Stimulated activated CD8-positive, alpha-beta memory T cell treated with anti-CD3 and anti-CD28 coated beads, Interleukin-7, amount 100 ng/mL, for 1 hour (primary cell): ENCODE measurements around the gene PROZ.

Source experiments
- DNase-seq, 2 donors: peaks; one replicate each; pipeline ENCODE4 v3.0.0-alpha.2; 2020; ENCODE audit warnings: low read depth in 2 of 2

The PROZ gene

DNA sequence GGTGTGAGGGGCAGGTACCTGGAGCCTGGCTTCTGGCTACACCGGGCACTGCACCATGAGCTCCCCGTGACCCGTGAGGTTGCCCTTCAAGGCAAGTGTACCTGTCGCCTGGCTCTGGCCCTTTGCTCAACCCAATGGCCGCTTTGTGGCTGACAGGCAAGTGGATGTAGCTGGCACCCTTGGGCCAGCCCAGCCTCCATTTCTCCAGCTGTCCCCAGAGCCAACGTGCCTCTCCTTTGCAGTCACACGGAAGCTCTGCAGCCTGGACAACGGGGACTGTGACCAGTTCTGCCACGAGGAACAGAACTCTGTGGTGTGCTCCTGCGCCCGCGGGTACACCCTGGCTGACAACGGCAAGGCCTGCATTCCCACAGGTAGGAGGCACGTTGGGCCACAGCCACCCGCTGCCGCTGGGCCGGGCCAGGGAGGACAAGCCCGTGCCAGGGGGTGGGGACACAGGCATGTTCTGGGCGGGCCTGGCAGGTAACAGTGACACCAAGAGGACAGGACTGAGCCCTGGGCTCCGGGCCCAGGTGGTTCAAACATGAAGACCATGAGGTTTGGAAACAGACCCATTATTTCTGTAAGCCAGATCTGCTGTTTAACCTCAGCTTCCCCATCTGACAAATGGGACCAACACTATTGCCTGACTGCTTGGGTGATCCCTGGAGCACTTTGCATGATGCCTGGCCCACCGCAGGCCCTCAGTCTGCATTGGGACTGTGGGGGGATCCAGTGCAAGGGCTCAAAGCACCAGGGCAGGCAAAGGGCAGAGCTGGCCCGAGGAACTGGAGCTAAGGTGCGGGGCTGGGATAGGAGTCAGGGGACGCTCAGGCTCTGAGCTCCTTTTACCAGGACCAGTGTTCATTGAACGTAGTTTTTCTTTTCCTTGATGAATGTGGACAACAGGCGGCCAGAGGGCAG, 17.5 kb upstream of the PROZ start:
- no peak for DNase-seq

DNA sequence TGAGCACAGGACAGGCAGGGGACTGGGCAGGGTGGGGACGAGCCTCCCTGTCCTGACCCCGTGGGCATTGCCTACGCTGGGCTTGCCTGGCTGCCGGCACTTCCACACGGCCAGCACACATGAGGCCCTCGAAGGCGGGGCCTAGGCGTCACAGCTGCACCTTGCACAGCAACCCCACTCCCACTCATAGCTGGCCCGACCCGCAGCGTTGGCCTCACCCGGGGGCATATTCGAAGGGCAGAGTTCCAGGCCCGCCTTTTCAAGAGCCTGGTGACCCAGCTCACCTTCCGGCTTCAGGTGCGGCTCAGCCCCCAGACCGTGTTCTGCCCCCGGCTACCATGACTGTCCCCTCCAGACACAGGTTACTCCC, 16.9 kb upstream of the PROZ start:
- no peak for DNase-seq

DNA sequence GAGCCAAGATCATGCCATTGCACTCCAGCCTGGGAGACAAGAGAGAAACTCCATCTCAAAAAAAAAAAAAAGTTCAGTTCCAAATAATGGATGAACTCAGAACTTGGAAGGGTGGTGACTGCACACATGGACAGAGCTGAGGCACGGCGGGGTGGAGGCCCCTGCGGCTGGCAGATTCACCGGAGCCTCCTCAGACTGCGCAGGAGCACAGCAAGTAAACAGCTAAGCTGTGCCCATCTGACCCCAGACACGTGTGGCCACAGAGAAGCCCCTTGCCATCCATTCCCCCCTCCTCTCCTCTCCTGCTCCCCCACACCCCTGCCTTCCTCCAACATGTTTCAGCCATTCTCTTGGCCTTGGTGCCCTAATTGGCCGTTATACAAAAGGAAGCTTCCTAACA, 15.6 kb upstream of the PROZ start:
- DNase-seq: no peak

DNA sequence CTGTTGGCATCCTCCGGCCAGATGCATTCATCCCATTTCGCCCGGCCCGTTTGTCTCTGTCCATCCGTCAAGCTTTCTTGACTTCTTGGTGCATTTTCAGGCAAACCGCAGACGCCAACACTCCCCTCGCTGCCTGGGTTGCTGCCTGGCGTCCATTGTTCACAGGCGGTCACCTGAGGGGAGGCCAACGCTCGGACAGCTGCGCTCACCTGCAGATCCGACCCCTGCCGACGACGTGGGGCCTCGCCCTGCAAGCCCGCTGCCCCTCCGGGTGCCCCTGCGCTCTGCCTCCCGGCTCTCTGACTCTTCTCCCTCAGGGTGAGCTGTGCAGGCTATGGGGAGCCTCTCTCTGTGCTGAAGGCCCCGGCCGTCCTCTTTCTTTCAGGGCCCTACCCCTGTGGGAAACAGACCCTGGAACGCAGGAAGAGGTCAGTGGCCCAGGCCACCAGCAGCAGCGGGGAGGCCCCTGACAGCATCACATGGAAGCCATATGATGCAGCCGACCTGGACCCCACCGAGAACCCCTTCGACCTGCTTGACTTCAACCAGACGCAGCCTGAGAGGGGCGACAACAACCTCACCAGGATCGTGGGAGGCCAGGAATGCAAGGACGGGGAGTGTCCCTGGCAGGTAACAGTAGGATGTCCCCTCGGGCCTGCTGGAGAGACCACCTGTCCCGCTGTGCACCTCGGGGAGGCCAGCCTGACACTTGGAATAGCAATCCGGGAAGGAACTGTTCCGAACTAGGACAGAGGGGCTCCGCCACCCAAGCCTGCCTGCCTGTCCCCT, 14.8 kb upstream of the PROZ start:
- DNase-seq: no peak

DNA sequence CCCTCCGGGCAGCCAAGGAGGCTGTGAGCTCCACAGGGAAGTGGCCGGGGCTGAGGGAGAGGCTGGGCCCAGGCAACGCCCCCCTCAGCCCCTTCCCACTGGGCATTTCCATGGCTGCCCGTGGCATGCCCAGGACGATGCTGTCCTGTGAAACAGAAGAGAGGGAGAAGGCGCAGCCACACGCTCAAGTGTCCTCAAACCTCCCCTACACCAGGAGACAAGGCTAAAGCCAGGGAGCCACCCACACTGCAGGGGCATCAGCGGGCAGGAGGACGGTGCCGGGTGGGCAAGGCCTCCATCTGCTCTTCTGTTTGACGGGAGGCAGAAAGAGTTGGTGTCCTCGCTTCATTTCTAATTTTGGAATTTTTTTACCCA, 14.2 kb upstream of the PROZ start:
- no peak for DNase-seq

DNA sequence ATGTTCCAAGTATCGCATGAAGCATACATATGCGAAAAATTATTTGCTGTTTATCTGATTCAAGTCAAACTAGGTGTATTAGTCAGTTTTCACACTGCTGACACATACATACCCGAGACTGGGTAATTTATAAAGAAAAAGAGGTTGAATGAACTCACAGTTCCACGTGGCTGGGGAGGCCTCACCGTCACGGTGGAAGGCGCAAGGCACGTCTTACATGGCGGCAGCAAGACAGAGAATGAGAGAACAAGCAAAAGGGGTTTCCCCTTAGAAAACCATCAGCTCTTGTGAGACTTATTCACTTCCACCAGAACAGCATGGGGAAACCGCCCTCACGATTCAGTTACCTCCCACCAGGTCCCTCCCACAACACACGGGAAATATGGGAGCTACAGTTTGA, 13.0 kb upstream of the PROZ start:
- no peak for DNase-seq

DNA sequence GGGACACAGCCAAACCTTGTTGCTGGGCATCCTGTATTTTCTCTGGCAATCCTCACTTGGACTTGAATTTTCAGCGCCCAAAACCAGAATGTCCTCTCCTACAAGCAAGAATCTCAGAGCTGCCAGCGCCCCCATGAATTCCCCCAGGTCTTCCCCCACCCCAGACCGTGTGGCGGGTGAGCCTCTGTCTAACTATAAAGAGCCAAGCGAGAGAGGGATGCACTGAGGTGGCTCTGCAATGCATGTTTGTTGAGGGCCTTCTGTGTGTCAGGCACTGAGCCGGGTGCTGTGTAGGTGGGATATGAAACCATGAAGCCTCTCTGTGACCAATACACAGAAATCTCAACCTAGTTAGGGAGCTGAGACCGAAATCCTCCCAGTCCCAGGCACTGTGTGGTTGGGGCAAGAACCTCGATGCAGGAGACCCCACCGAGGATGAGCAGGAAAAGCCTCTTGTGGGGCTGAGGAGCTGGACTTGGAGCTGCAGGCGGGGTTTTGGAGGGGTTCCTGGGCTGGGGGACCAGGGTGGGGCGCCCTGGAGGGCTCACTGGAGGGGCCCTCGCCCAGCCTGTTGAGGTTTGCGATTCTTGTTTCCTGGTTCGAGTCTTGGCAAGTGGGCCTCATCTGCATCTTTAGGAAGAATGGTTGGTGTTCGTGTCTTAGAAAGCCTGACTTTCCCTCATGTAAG, 12.4 kb upstream of the PROZ start:
- DNase-seq: no peak

DNA sequence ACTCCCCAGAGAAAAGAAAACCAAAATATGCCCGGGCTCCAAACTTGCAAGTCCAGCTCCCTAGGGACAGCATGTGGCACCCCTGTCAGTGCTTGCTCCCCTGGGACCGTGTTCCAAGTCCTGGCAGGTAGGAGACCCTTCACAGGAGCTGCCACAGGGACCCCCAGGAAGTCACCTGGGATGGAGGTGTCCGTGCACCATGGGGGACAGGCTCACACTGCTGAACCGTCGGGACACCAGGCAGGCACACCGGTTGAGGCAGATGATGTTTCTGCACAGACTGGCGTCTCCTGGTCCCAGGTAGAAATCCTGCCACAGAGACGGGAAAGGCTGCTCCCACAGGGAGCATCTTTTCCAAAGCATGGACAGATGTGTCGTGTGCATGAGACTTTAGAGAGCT, 11.7 kb upstream of the PROZ start:
- DNase-seq: no peak

DNA sequence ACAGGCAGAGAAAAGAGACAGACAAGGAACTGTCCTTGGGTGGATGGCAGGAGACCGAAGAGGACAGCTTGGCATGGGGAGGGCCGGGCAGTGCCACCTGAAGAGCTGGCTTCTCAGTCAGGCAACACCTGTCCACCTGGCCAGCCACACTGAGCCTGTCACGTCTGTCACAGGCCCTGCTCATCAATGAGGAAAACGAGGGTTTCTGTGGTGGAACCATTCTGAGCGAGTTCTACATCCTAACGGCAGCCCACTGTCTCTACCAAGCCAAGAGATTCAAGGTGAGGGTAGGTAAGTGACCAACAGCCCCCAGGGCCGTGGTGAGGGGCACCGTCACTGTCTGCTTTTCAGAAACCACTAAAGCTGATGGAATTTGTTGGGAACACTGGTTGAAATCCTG, 11.2 kb upstream of the PROZ start:
- DNase-seq: no peak

DNA sequence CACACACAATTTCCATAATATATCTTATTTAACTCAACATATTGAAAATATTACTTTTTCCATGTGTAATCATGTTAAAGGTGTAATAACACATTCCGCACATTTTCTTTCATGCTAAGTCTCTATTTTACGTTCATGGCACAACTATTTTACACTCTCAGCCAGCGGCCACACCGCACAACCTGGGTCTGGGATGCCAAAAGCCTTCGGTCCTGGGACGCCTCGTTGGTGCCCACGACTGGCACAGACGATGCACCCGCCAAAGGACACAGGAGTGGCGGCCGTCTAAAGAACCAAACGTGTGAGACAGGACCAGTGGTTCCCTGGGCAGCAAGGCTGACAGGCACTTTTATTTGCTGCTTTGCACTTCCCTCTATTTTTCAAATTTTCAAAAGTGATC, 10.0 kb upstream of the PROZ start:
- no peak for DNase-seq

DNA sequence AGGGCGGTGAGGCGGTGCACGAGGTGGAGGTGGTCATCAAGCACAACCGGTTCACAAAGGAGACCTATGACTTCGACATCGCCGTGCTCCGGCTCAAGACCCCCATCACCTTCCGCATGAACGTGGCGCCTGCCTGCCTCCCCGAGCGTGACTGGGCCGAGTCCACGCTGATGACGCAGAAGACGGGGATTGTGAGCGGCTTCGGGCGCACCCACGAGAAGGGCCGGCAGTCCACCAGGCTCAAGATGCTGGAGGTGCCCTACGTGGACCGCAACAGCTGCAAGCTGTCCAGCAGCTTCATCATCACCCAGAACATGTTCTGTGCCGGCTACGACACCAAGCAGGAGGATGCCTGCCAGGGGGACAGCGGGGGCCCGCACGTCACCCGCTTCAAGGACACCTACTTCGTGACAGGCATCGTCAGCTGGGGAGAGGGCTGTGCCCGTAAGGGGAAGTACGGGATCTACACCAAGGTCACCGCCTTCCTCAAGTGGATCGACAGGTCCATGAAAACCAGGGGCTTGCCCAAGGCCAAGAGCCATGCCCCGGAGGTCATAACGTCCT, 9.4 kb upstream of the PROZ start:
- DNase-seq: no peak

DNA sequence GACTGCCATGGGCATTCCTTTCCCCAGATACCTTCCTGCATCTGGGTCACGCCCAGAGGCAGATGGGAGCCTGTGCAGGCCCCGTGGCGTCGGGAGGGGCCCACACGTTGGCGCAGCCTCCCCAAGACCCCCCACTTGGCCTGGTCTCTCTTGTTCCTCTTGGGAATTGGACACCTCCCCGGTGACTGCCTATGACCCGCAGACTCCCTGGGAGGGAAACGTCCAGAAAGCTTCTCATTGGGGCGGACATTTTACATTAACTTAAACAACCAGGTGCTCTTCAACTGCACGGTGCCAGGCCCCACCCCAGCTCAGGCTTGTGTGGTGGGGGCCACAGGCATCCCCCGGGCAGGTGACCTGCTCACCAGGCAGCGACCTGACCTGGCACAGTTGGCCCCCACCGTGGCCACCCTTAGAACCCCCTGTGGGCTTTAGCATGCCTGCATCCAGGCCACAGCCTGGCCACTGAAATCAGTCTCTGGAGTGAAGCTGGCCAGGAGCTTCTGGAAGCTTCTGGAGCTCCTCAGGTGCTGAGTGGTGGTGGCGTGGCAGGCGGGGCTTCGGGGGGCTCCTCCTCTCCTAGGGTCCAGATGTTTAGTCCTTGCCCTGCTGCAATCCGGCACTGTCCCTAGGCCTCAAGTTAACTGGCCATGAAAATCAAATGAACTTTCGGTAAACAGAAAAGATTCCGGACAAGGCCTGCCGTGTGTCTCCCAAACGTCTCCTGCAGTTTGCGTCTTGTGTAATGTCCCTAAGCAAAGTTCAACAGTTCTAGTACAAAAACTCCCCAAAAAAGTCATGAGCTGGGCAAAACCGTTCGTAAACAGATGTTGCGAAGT, 8.5 kb upstream of the PROZ start:
- no peak for DNase-seq

DNA sequence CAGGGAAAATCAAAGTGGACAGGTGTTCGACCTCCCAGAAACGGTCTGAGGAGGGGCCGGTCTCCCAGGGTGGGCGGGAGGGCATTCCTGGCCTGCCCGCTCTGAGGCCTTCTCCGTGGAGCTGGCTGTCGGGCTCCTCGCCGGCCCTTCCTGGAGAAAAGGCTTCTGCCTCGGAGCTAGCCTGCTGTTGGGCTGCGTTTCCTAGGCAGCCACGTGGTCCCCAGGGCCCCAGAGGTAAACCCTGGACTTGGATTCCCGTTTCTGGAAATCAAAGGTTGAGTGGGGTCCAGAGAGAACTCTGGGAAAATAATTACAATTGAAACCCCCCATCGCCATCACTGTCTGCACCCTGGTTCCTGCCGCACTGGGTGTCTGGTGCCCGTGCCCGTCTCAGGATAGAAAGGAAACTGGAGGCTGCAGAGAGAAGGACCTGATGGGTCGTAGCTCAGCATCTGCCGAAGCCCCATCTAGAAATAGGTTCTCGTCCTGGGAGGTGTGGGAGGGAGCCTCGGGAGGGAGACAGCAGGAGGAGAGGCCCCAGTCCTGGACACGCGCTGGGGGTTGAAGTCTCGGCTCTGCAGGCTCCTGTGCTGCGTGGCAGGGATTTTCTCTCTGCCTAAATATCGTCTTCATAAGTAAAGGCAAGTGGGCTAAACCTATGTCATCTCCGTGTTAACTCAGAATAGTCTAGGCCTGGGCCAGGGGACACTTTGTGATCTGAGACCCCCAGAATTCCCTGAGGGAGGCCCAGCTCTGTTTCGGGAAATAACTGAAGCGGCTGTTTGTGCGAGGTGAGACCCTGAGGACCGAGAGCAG, 7.7 kb upstream of the PROZ start:
- no peak for DNase-seq

DNA sequence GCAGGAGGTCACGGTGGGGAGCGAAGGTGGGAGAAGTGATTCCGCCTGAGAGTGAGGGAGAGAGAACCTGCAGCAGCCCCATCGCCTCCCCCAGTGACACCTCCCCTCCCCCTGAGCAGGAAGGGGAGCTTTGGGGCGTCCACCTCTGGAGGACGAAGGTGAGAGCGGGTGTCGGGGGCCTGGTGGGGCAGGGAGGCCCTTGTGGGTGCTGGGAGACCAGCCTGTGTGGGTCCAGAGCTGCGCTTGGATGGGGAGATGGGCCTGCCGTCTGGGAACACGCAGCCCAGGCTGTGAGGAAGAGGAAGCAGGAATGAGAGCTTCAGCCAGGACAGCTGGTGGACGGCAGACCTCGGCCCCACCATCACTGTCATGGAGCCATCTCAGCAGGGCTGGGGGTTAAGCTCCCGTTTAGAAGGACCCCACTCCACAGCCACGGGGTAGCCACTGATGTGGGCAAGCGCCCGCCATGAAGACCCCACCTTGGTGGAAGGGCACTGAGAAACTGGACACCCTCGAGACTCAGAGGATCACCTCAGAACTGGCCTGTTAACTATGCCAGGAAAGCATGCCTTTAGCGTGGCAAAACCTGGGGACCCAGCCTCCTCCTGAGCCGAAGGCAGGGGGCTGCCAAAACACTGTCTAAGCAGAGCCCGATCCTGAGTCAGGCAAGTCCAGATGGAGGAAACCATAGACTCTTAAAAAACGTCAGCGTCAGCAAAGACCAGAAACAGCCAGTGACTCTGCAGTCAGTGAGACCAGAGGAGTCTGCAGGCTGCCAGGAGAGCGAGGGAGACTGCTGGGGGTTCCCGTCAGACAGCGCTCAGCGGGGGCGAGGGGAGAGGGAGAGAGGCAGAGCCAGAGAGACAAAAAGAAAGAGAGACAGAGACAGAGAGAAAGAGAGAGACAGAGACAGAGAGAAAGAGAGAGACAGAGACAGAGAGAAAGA, 6.4 kb upstream of the PROZ start:
- DNase-seq: no peak

DNA sequence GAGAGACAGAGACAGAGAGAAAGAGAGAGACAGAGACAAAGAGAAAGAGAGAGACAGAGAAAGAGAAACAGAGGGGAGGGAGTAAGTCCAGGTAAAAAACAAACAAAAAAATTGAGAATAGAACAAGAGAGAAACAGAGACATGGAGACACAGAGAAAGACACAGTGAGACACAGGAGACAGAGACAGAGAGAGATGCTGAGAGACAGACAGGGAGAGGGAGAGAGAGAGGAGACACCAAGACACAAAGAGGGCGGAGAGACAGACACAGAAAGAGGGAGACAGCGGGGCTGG, 5.8 kb upstream of the PROZ start:
- no peak for DNase-seq

DNA sequence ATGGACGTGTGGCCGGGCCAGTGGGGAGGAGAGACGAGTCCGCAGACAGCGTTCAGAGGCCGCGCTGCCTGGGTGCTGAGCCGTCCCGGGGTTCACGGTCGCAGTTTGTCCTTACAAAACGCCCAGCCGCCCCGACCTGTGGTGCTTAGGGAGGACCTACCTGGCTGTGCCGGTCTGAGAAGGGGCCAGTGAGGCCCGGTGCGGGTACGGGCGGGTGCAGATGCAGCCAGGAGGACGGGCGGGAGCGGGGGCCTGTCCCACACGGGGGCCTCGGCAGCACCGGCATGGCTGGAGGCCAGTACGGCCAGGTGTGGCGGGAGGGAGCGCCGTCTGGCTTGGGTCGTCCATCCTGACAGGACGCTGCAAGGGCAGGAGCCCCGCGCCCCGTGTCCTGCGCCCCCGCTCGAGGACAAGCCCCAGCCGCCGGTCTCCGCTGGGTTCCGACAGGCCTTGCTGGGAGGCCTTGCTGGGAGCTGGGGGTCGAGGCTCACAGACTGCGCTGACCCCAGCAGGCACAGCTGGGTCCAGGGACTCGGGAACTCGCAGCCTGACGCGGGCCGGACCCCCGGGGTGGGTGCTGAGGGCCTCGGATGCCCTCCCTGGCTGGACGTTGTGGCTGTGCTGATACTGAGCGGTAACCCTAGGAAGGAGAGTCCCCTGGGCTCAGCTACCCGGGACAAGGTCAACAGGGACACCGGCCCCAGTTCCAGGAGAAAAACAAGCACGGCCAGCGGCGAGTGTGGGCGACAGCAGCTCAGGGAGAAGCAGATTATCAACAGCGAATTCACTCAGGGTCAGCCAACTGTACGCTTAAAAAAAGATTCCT, 5.3 kb upstream of the PROZ start:
- no peak for DNase-seq

DNA sequence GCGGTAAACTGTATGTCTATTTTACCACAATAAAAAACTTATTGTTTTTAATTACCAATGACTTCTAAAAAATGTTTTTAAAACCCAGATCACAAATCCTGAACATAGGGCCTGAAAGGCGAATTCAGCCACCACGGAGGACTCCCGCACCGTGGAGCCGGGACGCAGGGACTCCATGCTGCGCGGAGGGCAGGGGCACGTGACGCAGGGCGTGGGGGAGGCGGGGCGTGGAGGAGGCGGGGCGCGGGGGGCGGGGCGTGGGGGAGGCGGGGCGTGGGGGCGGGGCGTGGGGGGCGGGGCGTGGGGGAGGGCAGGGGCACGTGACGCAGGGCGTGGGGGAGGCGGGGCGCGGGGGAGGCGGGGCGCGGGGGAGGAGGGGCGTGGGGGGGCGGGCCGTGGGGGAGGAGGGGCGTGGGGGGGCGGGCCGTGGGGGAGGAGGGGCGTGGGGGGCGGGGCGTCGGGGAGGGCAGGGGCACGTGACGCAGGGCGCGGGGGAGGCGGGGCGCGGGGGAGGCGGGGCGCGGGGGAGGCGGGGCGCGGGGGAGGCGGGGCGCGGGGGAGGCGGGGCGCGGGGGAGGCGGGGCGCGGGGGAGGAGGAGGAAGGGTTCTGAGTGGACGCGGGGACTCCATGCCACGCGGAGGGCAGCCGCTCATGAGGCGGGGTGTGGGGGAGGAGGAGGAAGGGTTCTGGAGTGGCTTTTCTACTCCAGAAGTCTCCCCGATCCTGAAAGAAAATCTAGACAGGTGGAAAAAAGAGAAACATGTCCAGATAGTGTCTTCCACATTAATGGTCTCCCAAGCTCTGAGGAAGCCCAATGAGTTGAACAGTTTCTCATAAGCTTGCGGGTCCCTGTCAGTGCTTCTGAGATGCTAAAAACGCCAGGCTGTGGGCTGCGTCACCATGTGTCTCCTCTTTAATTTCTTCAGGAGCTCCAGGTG, 4.4 kb upstream of the PROZ start:
- peak; percentile 32 to 57 for DNase-seq

DNA sequence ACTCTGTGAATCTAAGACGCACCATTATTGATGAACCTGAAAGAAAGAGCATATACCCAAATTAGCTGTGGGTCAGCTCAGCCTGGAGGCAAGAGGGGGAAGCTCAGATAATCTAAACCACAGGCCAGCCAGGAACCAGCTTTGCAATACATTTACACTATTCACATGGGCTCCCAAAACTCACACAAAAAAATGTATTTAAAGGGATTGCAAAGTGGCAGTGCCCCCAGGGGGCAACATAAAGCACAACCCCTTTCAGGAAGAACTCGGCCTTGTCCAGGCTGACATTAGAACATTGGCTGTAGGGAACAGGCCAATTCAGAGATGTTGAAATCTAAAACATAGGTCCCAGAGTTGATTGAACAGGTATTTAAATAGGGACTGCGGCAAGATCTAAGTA, 3.2 kb upstream of the PROZ start:
- DNase-seq: no peak
